Smooth muscle cell (in vitro differentiated cells): ENCODE measurements around the gene SWSAP1. TPM values are rescaled to one million over a fixed set of nuclear protein-coding genes. Genes with fewer than 3 reads are reported as not detected.
A peak's percentile ranks its signal among the peaks of the same experiment; 100 is the strongest.

Source experiments
- DNase-seq: peaks from one replicate; lab custom pipeline; 2025; ENCODE audit not compliant: unreplicated experiment; lab: John Stamatoyannopoulos, UW
- H2AFZ ChIP-seq: fragments of 200-600 bp; sonication (generic); 2 replicates; pipeline ENCODE4 v1.6.0; 2016; ENCODE audit warnings: antibody characterized with exemption, low read depth, mild to moderate bottlenecking
- H3F3A ChIP-seq: fragments of 200-600 bp; sonication (generic); 2 replicates; pipeline ENCODE4 v1.6.0; 2017; ENCODE audit warnings: antibody characterized with exemption, low read depth
- H3K27ac ChIP-seq: fragments of 200-600 bp; sonication (generic); 2 replicates; pipeline ENCODE4 v1.5.1; 2016; ENCODE audit warnings: low read depth, mild to moderate bottlenecking
- H3K27me3 ChIP-seq: fragments of 200-600 bp; sonication (generic); 2 replicates; pipeline ENCODE4 v1.6.1; 2016; ENCODE audit warnings: low read depth, mild to moderate bottlenecking
- H3K36me3 ChIP-seq: fragments of 200-600 bp; sonication (generic); 2 replicates; pipeline ENCODE4 v1.5.1; 2016; ENCODE audit warnings: low read depth
- H3K4me1 ChIP-seq: fragments of 200-600 bp; sonication (generic); 2 replicates; pipeline ENCODE4 v1.5.1; 2016; ENCODE audit warnings: low read depth
- H3K4me2 ChIP-seq: fragments of 200-600 bp; sonication (generic); 2 replicates; pipeline ENCODE4 v1.6.0; 2016; ENCODE audit warnings: mild to moderate bottlenecking
- H3K4me3 ChIP-seq: fragments of 200-600 bp; sonication (generic); 2 replicates; pipeline ENCODE4 v1.5.1; 2016; ENCODE audit warnings: mild to moderate bottlenecking
- H3K79me2 ChIP-seq: fragments of 200-600 bp; sonication (generic); 2 replicates; pipeline ENCODE4 v1.6.0; 2016; ENCODE audit warnings: low read depth, mild to moderate bottlenecking
- H3K9ac ChIP-seq: fragments of 200-600 bp; sonication (generic); 2 replicates; pipeline ENCODE4 v1.6.0; 2016; ENCODE audit warnings: low read depth
- H3K9me3 ChIP-seq: fragments of 200-600 bp; sonication (generic); replicated peaks from 2 replicates; pipeline ENCODE4 v1.5.1; 2016; ENCODE audit warnings: low read depth
- H4K20me1 ChIP-seq: fragments of 200-600 bp; sonication (generic); 2 replicates; pipeline ENCODE4 v1.6.0; 2016; ENCODE audit warnings: low read depth
- CTCF ChIP-seq: fragments of 200-600 bp; sonication (generic); IDR thresholded peaks from 2 replicates; pipeline ENCODE4 v1.5.1; 2017; ENCODE audit warnings: borderline replicate concordance, mild to moderate bottlenecking, antibody characterized with exemption; ENCODE audit not compliant: insufficient read depth, poor library complexity, severe bottlenecking
- WGBS: methylation state at CpG from one replicate; pipeline ENCODE4 v1.1.7; 2016; ENCODE audit warnings: low lambda C conversion rate; 5-methylcytosine and 5-hydroxymethylcytosine counted together
- polyA plus RNA-seq: library from polyadenylated mRNA; unstranded; fragments of >200 nt; fragmentation: Nextera tagmentation; extraction: Ambion mirVana; gene quantifications from 2 replicates; pipeline ENCODE4 v1.2.1, GENCODE V29; 2016
- total RNA-seq: library from RNA; depleted of rRNA; stranded (reverse); fragments of >200 nt; gene quantifications from 2 replicates; pipeline ENCODE4 v1.2.3, GENCODE V29; 2014

Gene SWSAP1
- total and polyA plus RNA-seq, 2 experiments from 2014 or later, result 0.99 to 2.8 TPM

DNA sequence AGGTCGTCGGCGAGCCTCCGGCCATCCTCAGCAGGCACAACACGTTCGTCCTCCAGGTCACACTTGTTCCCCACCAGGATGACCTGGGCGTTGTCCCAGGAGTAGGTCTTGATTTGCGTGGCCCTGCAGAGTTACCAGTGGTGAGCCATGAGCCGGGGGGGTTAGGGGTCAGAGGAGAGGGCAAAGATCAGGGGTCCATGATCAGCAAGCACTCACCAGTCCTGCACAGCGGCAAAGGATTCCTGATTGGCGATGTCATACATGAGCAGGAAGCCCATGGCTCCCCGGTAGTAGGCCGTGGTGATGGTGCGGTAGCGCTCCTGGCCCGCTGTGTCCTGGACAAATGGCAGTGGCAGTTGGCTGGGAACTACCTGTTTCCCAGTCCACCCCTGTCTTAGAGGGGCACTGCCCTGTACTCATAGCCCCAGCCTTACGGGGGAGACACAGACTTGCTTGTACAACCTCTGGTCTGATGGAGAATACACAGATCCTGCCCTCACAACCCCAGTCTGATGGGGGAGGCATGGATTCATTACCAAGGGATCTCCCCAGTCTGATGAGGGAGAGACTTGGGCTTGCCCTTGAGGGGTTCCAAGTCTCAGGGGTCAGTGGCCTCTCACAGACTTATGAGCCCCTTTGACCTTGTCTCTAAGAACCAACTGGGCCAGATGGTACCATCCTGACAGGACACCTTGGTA is 38.9 kb upstream of the SWSAP1 start:
- Histone ChIP-seq H3K4me3 (no peak overlapping the region), H3K9me3 (no peaks in the 10 kb centered on the region), H3K27me3 (no peaks in the 10 kb centered on the region), H3K79me2 (no peaks in the 10 kb centered on the region), H3K9ac (no peak overlapping the region), H3K27ac (no peak overlapping the region), H3K36me3 (peaks cover 6% of the 10 kb centered on the region), H3F3A (no peaks in the 10 kb centered on the region), H3K4me2 (no peak overlapping the region), H4K20me1 (no peaks in the 10 kb centered on the region), H2AFZ (no peak overlapping the region), H3K4me1 (no peaks in the 10 kb centered on the region)
- DNase-seq, result no peak
- no peak for TF ChIP-seq CTCF
- 99% methylated on average over 17 of the region's 17 CpGs for WGBS

DNA sequence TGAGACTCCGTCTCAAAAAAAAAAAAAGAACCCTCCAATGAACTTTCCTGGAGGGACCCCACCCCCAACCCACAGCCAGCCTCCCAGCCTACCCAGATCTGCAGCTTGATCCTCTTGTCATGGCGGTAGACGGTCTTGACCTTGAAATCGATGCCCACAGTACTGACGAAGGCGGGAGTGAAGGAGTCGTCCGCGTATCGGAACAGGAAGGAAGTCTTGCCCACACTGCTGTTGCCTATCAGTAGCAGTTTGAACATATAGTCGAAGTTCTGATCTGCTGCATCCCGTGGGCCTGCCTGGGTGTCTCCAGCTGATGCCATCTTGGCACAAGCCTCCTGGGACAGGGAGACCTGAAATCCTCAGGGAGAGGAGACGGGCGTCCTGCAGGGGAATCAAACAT is 37.4 kb upstream of the SWSAP1 start:
- H3K4me3 ChIP-seq, result no peak overlapping the region
- H3K36me3 ChIP-seq, result peaks cover 6% of the 10 kb centered on the region
- TF ChIP-seq CTCF, result no peak
- no peaks in the 10 kb centered on the region for H3F3A ChIP-seq
- no peak overlapping the region for H2AFZ ChIP-seq
- H3K27me3 ChIP-seq, result no peaks in the 10 kb centered on the region
- H3K9me3 ChIP-seq, result no peaks in the 10 kb centered on the region
- no peaks in the 10 kb centered on the region for H3K79me2 ChIP-seq
- H3K27ac ChIP-seq, result no peak overlapping the region
- 94% methylated on average over 14 of the region's 14 CpGs for WGBS
- H3K4me1 ChIP-seq, result no peaks in the 10 kb centered on the region
- H3K9ac ChIP-seq, result no peak overlapping the region
- no peak overlapping the region for H3K4me2 ChIP-seq
- H4K20me1 ChIP-seq, result no peaks in the 10 kb centered on the region
- no peak for DNase-seq

- Histone ChIP-seq H3K27me3 (no peaks in the 10 kb centered on the region), H3K4me3 (peak overlapping the region; percentile 76), H3K4me2 (peak overlapping the region; percentile 98), H2AFZ (no peak overlapping the region), H3K36me3 (peaks cover 6% of the 10 kb centered on the region), H3K27ac (no peak overlapping the region), H4K20me1 (no peaks in the 10 kb centered on the region), H3K9ac (no peak overlapping the region), H3K4me1 (no peaks in the 10 kb centered on the region), H3F3A (no peaks in the 10 kb centered on the region), H3K79me2 (no peaks in the 10 kb centered on the region), H3K9me3 (no peaks in the 10 kb centered on the region)
- no peak for DNase-seq
- WGBS, result 95% methylated on average over 7 of the region's 7 CpGs
- no peak for TF ChIP-seq CTCF
Observed at GRCh38 chr19:11338121-11338520, 36.3 kb upstream of the SWSAP1 start.

DNA sequence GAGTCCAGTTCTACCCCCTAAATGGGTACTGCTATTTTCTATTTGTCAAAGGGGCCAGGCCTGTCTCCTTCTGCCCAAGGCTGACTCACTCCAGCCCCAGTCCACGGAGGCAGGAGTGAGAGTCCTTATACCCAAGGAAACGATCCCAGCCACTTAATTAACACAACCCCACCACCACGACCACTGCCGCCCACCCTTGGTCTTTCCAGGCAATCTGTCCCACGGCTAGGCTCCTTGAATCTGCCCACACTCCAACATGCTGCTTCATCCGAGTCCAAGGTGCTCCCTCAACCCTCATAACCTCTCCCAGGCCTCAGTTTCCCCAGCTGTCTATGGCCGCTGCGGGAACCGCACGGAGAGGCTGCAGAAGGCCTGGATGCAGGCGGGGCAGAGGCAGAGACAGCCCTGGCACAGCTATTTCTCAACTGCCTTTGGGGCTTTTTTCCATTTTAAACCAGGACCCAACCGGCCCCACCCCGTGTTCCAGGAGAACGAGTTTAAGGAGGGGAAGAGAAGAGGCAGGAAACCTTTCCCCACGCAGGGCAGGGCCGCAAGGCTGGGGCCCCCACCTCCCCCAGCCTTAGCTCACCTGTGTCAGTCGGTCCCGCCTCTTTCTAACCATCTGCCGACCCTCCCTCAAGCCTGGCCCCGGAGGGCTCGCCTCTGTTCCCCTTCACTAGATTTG is 35.8 kb upstream of the SWSAP1 start:
- H3K27me3 ChIP-seq, result no peaks in the 10 kb centered on the region
- peaks cover 6% of the 10 kb centered on the region for H3K36me3 ChIP-seq
- H3K27ac ChIP-seq, result no peak overlapping the region
- peak overlapping the region; percentile 76 for H3K4me3 ChIP-seq
- TF ChIP-seq CTCF, result no peak
- no peaks in the 10 kb centered on the region for H3K4me1 ChIP-seq
- no peaks in the 10 kb centered on the region for H3K9me3 ChIP-seq
- H2AFZ ChIP-seq, result peak overlapping the region; percentile 85
- H3K79me2 ChIP-seq, result no peaks in the 10 kb centered on the region
- peak overlapping the region; percentile 98 for H3K4me2 ChIP-seq
- WGBS, result 29% methylated on average over 21 of the region's 21 CpGs
- H3K9ac ChIP-seq, result peak overlapping the region; percentile 43
- no peak for DNase-seq
- no peaks in the 10 kb centered on the region for H4K20me1 ChIP-seq
- no peaks in the 10 kb centered on the region for H3F3A ChIP-seq
